Nephron (organoid): ENCODE data around the gene COL6A2.

Source experiments
- H3K27ac Mint-ChIP-seq, 3 experiments: 2 replicates each; pipeline ENCODE4 v1.8.0; 2020; ENCODE audit warnings: mixed read lengths in 3 of 3, mild to moderate bottlenecking in 2 of 3, moderate library complexity in 1 of 3
- H3K27me3 Mint-ChIP-seq: 2 replicates; pipeline ENCODE4 v1.8.0; 2021; ENCODE audit warnings: low read depth, mild to moderate bottlenecking, moderate library complexity, mixed read lengths
- H3K36me3 Mint-ChIP-seq: 2 replicates; pipeline ENCODE4 v1.8.0; 2020; ENCODE audit warnings: low read depth, mixed read lengths
- H3K4me1 Mint-ChIP-seq: 2 replicates; pipeline ENCODE4 v1.8.0; 2020; ENCODE audit warnings: mixed read lengths
- H3K4me3 Mint-ChIP-seq, 3 experiments: 2 replicates each; pipeline ENCODE4 v1.8.0; 2020; ENCODE audit warnings: mild to moderate bottlenecking in 3 of 3, mixed read lengths in 3 of 3, moderate library complexity in 2 of 3
- H3K9me3 Mint-ChIP-seq: 2 replicates; pipeline ENCODE4 v1.8.0; 2020; ENCODE audit warnings: mixed read lengths
- TF ChIP-seq, protein P1 (sequence below), 3 experiments: fragments of 200-600 bp; sonication (generic); IDR thresholded peaks; one replicate each; pipeline ENCODE4 v1.5.0; 2021; ENCODE audit warnings: antibody characterized with exemption in 3 of 3; ENCODE audit not compliant: unreplicated experiment in 3 of 3

Gene COL6A2

DNA sequence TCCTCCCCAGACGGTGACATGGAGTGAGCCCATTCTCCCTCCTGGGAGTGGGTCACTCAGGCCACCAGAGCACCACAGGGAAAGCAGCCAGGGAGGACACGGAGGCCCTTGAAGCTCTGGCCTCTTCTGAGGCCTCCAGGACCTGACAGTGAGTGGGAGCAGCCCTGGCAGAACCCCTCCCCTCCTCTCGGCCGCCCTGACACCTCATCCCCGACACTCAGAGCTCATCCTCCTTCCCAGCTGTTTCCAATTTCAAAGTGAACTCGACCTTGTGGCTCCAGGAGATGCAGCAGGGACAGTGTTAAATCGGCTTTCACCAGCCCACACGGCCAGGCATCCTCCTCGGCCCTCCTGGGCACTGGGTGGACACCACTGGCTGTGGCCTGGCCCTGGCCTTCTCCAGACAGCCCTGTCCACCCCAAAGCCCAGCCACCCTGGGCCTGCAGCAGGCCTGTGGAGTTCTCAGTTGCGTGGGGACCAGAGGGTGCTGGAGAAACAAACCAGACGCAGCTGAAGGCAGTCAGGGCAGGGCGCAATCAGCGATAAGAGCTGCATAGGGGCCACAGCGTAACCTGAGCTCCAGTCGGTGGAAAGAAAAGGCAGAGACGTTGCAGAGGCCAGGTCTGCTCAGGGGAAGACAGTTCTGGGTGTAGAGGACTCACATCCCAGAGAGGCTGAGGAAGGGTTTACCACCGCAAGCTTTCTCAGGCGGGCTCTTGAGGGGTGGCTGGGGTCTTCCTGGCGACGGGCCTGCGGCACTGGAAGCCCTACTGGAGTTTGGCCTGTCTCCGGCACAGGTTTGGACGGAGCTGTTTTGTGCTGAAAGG, 30.4 kb downstream of the COL6A2 start:
- Mint-ChIP-seq H3K4me3 (no peak overlapping the region), H3K9me3 (no peaks in the 10 kb centered on the region), H3K27ac (peak overlapping the region; percentile 12 to 35 (median 34)), H3K27me3 (no peaks in the 10 kb centered on the region), H3K36me3 (peaks cover 15% of the 10 kb centered on the region), H3K4me1 (peaks cover 9% of the 10 kb centered on the region)
- TF ChIP-seq, protein P1, sequence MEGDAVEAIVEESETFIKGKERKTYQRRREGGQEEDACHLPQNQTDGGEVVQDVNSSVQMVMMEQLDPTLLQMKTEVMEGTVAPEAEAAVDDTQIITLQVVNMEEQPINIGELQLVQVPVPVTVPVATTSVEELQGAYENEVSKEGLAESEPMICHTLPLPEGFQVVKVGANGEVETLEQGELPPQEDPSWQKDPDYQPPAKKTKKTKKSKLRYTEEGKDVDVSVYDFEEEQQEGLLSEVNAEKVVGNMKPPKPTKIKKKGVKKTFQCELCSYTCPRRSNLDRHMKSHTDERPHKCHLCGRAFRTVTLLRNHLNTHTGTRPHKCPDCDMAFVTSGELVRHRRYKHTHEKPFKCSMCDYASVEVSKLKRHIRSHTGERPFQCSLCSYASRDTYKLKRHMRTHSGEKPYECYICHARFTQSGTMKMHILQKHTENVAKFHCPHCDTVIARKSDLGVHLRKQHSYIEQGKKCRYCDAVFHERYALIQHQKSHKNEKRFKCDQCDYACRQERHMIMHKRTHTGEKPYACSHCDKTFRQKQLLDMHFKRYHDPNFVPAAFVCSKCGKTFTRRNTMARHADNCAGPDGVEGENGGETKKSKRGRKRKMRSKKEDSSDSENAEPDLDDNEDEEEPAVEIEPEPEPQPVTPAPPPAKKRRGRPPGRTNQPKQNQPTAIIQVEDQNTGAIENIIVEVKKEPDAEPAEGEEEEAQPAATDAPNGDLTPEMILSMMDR (IDR thresholded peaks at IDR 0.05; ENCODE audit: unreplicated experiment in 3 of 3) = no peak

DNA sequence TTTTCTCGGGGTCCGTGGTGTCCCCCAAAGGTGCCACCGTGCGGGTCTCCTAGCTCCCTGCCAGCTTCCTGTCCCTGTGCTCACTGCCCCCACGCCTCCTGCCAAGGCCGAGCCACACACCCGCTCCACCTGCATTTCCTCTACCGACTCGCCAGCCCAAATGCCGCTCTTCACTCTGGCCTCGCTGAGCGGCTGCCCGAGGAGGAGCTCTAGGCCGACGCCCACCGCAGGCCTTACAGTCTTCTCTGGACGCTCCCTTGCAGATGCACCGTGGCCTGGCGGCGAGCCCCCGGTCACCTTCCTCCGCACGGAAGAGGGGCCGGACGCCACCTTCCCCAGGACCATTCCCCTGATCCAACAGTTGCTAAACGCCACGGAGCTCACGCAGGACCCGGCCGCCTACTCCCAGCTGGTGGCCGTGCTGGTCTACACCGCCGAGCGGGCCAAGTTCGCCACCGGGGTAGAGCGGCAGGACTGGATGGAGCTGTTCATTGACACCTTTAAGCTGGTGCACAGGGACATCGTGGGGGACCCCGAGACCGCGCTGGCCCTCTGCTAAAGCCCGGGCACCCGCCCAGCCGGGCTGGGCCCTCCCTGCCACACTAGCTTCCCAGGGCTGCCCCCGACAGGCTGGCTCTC, 31.1 kb downstream of the COL6A2 start:
- H3K9me3 Mint-ChIP-seq = no peaks in the 10 kb centered on the region
- peak overlapping the region in 1 of 3 experiments; percentile 35 for H3K27ac Mint-ChIP-seq
- peaks cover 9% of the 10 kb centered on the region for H3K4me1 Mint-ChIP-seq
- peaks cover 9% of the 10 kb centered on the region for H3K36me3 Mint-ChIP-seq
- TF ChIP-seq, protein P1 (IDR thresholded peaks at IDR 0.05; ENCODE audit: unreplicated experiment in 3 of 3) = no peak
- no peaks in the 10 kb centered on the region for H3K27me3 Mint-ChIP-seq
- no peak overlapping the region for H3K4me3 Mint-ChIP-seq

- Mint-ChIP-seq H3K9me3 (no peaks in the 10 kb centered on the region), H3K36me3 (peaks cover 6% of the 10 kb centered on the region), H3K4me1 (peaks cover 9% of the 10 kb centered on the region), H3K27ac (no peak overlapping the region), H3K4me3 (no peak overlapping the region), H3K27me3 (no peaks in the 10 kb centered on the region)
- TF ChIP-seq, protein P1 (IDR thresholded peaks at IDR 0.05; ENCODE audit: unreplicated experiment in 3 of 3) = no peak
Observed at GRCh38 chr21:46129846-46130651, 32.1 kb downstream of the COL6A2 start.

GRCh38 chr21:46130831-46131587, 33.1 kb downstream of the COL6A2 start:
- no peaks in the 10 kb centered on the region for H3K27me3 Mint-ChIP-seq
- H3K4me3 Mint-ChIP-seq = no peak overlapping the region
- H3K4me1 Mint-ChIP-seq = peaks cover 12% of the 10 kb centered on the region
- H3K27ac Mint-ChIP-seq = no peak overlapping the region
- TF ChIP-seq, protein P1 (IDR thresholded peaks at IDR 0.05; ENCODE audit: unreplicated experiment in 3 of 3) = no peak
- no peaks in the 10 kb centered on the region for H3K9me3 Mint-ChIP-seq
- peaks cover 6% of the 10 kb centered on the region for H3K36me3 Mint-ChIP-seq

- H3K27ac Mint-ChIP-seq = no peak overlapping the region
Observed at GRCh38 chr21:46131588-46131837, 33.6 kb downstream of the COL6A2 start.

More at GRCh38 chr21:46131588-46131837, 33.6 kb downstream of the COL6A2 start:
- H3K9me3 Mint-ChIP-seq = no peaks in the 10 kb centered on the region
- peaks cover 6% of the 10 kb centered on the region for H3K36me3 Mint-ChIP-seq
- TF ChIP-seq, protein P1 (IDR thresholded peaks at IDR 0.05; ENCODE audit: unreplicated experiment in 3 of 3) = no peak
- H3K4me1 Mint-ChIP-seq = peaks cover 14% of the 10 kb centered on the region
- no peak overlapping the region for H3K4me3 Mint-ChIP-seq
- no peaks in the 10 kb centered on the region for H3K27me3 Mint-ChIP-seq
